GM23338 (cell line): ENCODE measurements around the gene LTBP2. TPM values are rescaled to one million over a fixed set of nuclear protein-coding genes. Genes with fewer than 3 reads are reported as not detected.

Source experiments
- ATAC-seq: fragments of 200-7000 bp; cut with Tn5 transposase; 3 replicates; pipeline ENCODE4 v1.9.1; 2020
- DNase-seq: peaks from one replicate; pipeline ENCODE4 v3.0.0-alpha.2; 2015; ENCODE audit warnings: low spot score
- H2AFZ ChIP-seq: fragments of 200-600 bp; sonication (generic); 2 replicates; pipeline ENCODE4 v1.8.0; 2016; ENCODE audit warnings: antibody characterized with exemption, mild to moderate bottlenecking, moderate library complexity
- H3F3A ChIP-seq: fragments of 200-600 bp; sonication (generic); replicated peaks from 2 replicates; pipeline ENCODE4 v1.8.0; 2017; ENCODE audit warnings: antibody characterized with exemption, mixed run types, low read depth
- H3K27ac ChIP-seq: fragments of 200-600 bp; sonication (generic); 2 replicates; pipeline ENCODE4 v1.6.1; 2016; ENCODE audit warnings: low read depth
- H3K27me3 ChIP-seq: fragments of 200-600 bp; sonication (generic); 2 replicates; pipeline ENCODE4 v1.8.0; 2016; ENCODE audit warnings: mild to moderate bottlenecking, mixed run types, moderate library complexity; ENCODE audit not compliant: insufficient read depth
- H3K36me3 ChIP-seq: fragments of 200-600 bp; sonication (generic); 2 replicates; pipeline ENCODE4 v1.8.0; 2016; ENCODE audit warnings: mild to moderate bottlenecking; ENCODE audit not compliant: insufficient read depth
- H3K4me1 ChIP-seq: fragments of 200-600 bp; sonication (generic); 2 replicates; pipeline ENCODE4 v1.8.0; 2016; ENCODE audit warnings: mild to moderate bottlenecking, moderate library complexity; ENCODE audit not compliant: insufficient read depth
- H3K4me2 ChIP-seq: fragments of 200-600 bp; sonication (generic); 2 replicates; pipeline ENCODE4 v1.7.1; 2017; ENCODE audit warnings: mixed run types
- H3K4me3 ChIP-seq: fragments of 200-600 bp; sonication (generic); 2 replicates; pipeline ENCODE4 v1.6.1; 2016; ENCODE audit warnings: mixed run types
- H3K79me2 ChIP-seq: fragments of 200-600 bp; sonication (generic); replicated peaks from 2 replicates; pipeline ENCODE4 v1.8.0; 2017; ENCODE audit warnings: mild to moderate bottlenecking; ENCODE audit not compliant: insufficient read depth
- H3K9me2 ChIP-seq: fragments of 200-600 bp; sonication (generic); 2 replicates; pipeline ENCODE4 v1.8.0; 2017; ENCODE audit not compliant: insufficient read depth
- H4K20me1 ChIP-seq: fragments of 200-600 bp; sonication (generic); replicated peaks from 2 replicates; pipeline ENCODE4 v1.8.0; 2017; ENCODE audit warnings: mild to moderate bottlenecking; ENCODE audit not compliant: insufficient read depth
- H3K27ac Mint-ChIP-seq: 2 replicates; pipeline ENCODE4 v1.8.0; 2020; ENCODE audit warnings: inconsistent platforms, mild to moderate bottlenecking, moderate library complexity, mixed read lengths
- H3K27me3 Mint-ChIP-seq: 3 replicates; pipeline ENCODE4 v1.8.0; 2022; ENCODE audit warnings: low read depth, mild to moderate bottlenecking, moderate library complexity, mixed read lengths, inconsistent platforms; ENCODE audit not compliant: insufficient read depth, poor library complexity
- H3K36me3 Mint-ChIP-seq: 3 replicates; pipeline ENCODE4 v1.8.0; 2021; ENCODE audit warnings: low read depth, mild to moderate bottlenecking, inconsistent platforms, moderate library complexity, mixed read lengths
- H3K4me1 Mint-ChIP-seq: 3 replicates; pipeline ENCODE4 v1.8.0; 2020; ENCODE audit warnings: mild to moderate bottlenecking, inconsistent platforms, mixed read lengths
- H3K4me3 Mint-ChIP-seq: 3 replicates; pipeline ENCODE4 v1.8.0; 2021; ENCODE audit warnings: moderate library complexity, mild to moderate bottlenecking, inconsistent platforms, mixed read lengths
- H3K9me3 Mint-ChIP-seq: 3 replicates; pipeline ENCODE4 v1.8.0; 2020; ENCODE audit warnings: moderate library complexity, mild to moderate bottlenecking, inconsistent platforms, mixed read lengths
- CREB1 ChIP-seq: fragments of 250-450 bp; sonication (Bioruptor Pico); IDR thresholded peaks from 2 replicates; pipeline ENCODE4 v1.5.0; 2020; ENCODE audit warnings: low read depth, mild to moderate bottlenecking, moderate library complexity
- ETS1 ChIP-seq: IDR thresholded peaks from 2 replicates; pipeline ENCODE4 v1.6.1; 2016; ENCODE audit warnings: antibody characterized with exemption
- EZH2 ChIP-seq: fragments of 200-600 bp; sonication (generic); IDR thresholded peaks from one replicate; pipeline ENCODE4 v1.8.0; 2017; ENCODE audit warnings: antibody characterized with exemption, mild to moderate bottlenecking, low read depth; ENCODE audit not compliant: unreplicated experiment
- EZH2phosphoT487 ChIP-seq: fragments of 200-600 bp; sonication (generic); IDR thresholded peaks from one replicate; pipeline ENCODE4 v1.8.1; 2018; ENCODE audit warnings: antibody characterized with exemption; ENCODE audit not compliant: unreplicated experiment
- JUNB ChIP-seq: IDR thresholded peaks from one replicate; pipeline ENCODE4 v1.6.1; 2016; ENCODE audit warnings: antibody characterized with exemption; ENCODE audit not compliant: unreplicated experiment
- NANOG ChIP-seq: IDR thresholded peaks from 2 replicates; pipeline ENCODE4 v1.6.1; 2016; ENCODE audit warnings: antibody characterized with exemption, borderline replicate concordance
- POLR2AphosphoS5 ChIP-seq: IDR thresholded peaks from 2 replicates; pipeline ENCODE4 v1.6.1; 2016; ENCODE audit warnings: antibody characterized with exemption, low read depth
- REST ChIP-seq: IDR thresholded peaks from one replicate; pipeline ENCODE4 v1.6.1; 2018; ENCODE audit warnings: antibody characterized with exemption; ENCODE audit not compliant: unreplicated experiment
- STAT1 ChIP-seq: IDR thresholded peaks from one replicate; pipeline ENCODE4 v1.6.1; 2016; ENCODE audit warnings: antibody characterized with exemption; ENCODE audit not compliant: unreplicated experiment
- ZNF114 ChIP-seq: fragments of 250-450 bp; sonication (Bioruptor Pico); IDR thresholded peaks from 2 replicates; pipeline ENCODE4 v1.5.0; 2020; ENCODE audit warnings: mild to moderate bottlenecking, moderate library complexity
- ZNF331 ChIP-seq: fragments of 250-450 bp; sonication (Bioruptor Pico); IDR thresholded peaks from 2 replicates; pipeline ENCODE4 v1.5.0; 2020; ENCODE audit warnings: low read depth, mild to moderate bottlenecking, moderate library complexity
- polyA plus RNA-seq: library from polyadenylated mRNA; unstranded; fragments of >200 nt; fragmentation: Nextera tagmentation; extraction: Ambion mirVana; gene quantifications from 2 replicates; pipeline ENCODE4 v1.2.1, GENCODE V29; 2016
- total RNA-seq: library from RNA; depleted of rRNA; stranded (reverse); fragments of >200 nt; shearing (Covaris generic); gene quantifications from 2 replicates; pipeline ENCODE4 v1.2.3, GENCODE V29; 2014

Gene LTBP2
- total and polyA plus RNA-seq, 2 experiments from 2014 or later = 0.27 to 0.49 TPM

- Mint-ChIP-seq H3K9me3 (no peaks in the 10 kb centered on the region), H3K27ac (no peak overlapping the region), H3K27me3 (peaks cover 6% of the 10 kb centered on the region), H3K4me3 (no peak overlapping the region), H3K4me1 (peaks cover under 1% of the 10 kb centered on the region; the same call in 2 of the 3 replicates), H3K36me3 (no peaks in the 10 kb centered on the region)
- Histone ChIP-seq H2AFZ (no peak overlapping the region), H3K9me2 (no peaks in the 10 kb centered on the region), H3K4me1 (no peaks in the 10 kb centered on the region), H3F3A (no peaks in the 10 kb centered on the region), H3K79me2 (no peaks in the 10 kb centered on the region), H3K27me3 (no peaks in the 10 kb centered on the region), H3K4me2 (no peak overlapping the region), H3K4me3 (no peak overlapping the region), H3K36me3 (no peaks in the 10 kb centered on the region), H4K20me1 (no peaks in the 10 kb centered on the region), H3K27ac (no peak overlapping the region)
- ATAC-seq (no peak), DNase-seq (no peak)
- no peak for TF ChIP-seq POLR2AphosphoS5
- TF ChIP-seq ETS1 = no peak
- no peak for TF ChIP-seq EZH2phosphoT487
- no peak for TF ChIP-seq JUNB
- TF ChIP-seq REST = no peak
- TF ChIP-seq CREB1 (CRISPR knock-in tag) = no peak
- TF ChIP-seq EZH2 = no peak
- TF ChIP-seq NANOG = no peak
Measured at GRCh38 chr14:74557691-74558090, 54.3 kb downstream of the LTBP2 start.

- H3K27me3 Mint-ChIP-seq = peaks cover 8% of the 10 kb centered on the region
- no peaks in the 10 kb centered on the region for H3K9me3 Mint-ChIP-seq
- no peak for ATAC-seq
- TF ChIP-seq STAT1 = no peak
- no peak for TF ChIP-seq ZNF114 (CRISPR knock-in tag)
- no peak for TF ChIP-seq EZH2
- TF ChIP-seq NANOG = no peak
- TF ChIP-seq EZH2phosphoT487 = no peak
- TF ChIP-seq ETS1 = no peak
- no peak for TF ChIP-seq REST
- TF ChIP-seq JUNB = no peak
- TF ChIP-seq ZNF331 (CRISPR knock-in tag) = no peak
- TF ChIP-seq CREB1 (CRISPR knock-in tag) = no peak
Measured at GRCh38 chr14:74555476-74556050, 56.5 kb downstream of the LTBP2 start.

More at GRCh38 chr14:74555476-74556050, 56.5 kb downstream of the LTBP2 start:
- H3K4me2 ChIP-seq = no peak overlapping the region
- no peak for DNase-seq
- H3K4me3 Mint-ChIP-seq = no peak overlapping the region
- no peaks in the 10 kb centered on the region for H3K79me2 ChIP-seq
- H3K27me3 ChIP-seq = no peaks in the 10 kb centered on the region
- no peaks in the 10 kb centered on the region for H3K9me2 ChIP-seq
- no peak overlapping the region for H3K4me3 ChIP-seq
- no peaks in the 10 kb centered on the region for H4K20me1 ChIP-seq
- H3K27ac ChIP-seq = no peak overlapping the region
- H3K36me3 ChIP-seq = no peaks in the 10 kb centered on the region
- no peaks in the 10 kb centered on the region for H3F3A ChIP-seq
- no peaks in the 10 kb centered on the region for H3K36me3 Mint-ChIP-seq
- peaks cover 5% of the 10 kb centered on the region for H3K4me1 ChIP-seq
- H3K4me1 Mint-ChIP-seq = peaks cover 11% of the 10 kb centered on the region
- no peak overlapping the region for H3K27ac Mint-ChIP-seq
- H2AFZ ChIP-seq = no peak overlapping the region
